Measurements from ENCODE around the gene DLGAP1.

- TF ChIP-seq CTCF (IDR thresholded peaks at IDR 0.05): no peak
- TF ChIP-seq POLR2AphosphoS5 (IDR thresholded peaks at IDR 0.05): no peak
- TF ChIP-seq EP300 (IDR thresholded peaks at IDR 0.05): no peak
These were observed 830.0 kb downstream of the DLGAP1 start for GRCh38 chr18:3624935-3625741.
